GM18861 (cell line): ENCODE measurements around the gene RHOT1.
"Not testable (repeated sequence)": the region's sequence is repeated elsewhere in the genome, so short reads cannot be mapped to it uniquely, and the experiment has no call there.

ENCODE experiments used
- ATAC-seq: cut with Tn5 transposase; IDR thresholded peaks from one replicate; pipeline ENCODE4 v1.9.1; 2021; ENCODE audit not compliant: unreplicated experiment

Gene RHOT1

GRCh38 chr17:32222621-32223020 is 80.3 kb downstream of the RHOT1 start:
- no peak for ATAC-seq

- no peak for ATAC-seq
Measured at GRCh38 chr17:32223703-32224102, 81.4 kb downstream of the RHOT1 start.

- ATAC-seq = no peak
Measured at GRCh38 chr17:32226886-32227285, 84.6 kb downstream of the RHOT1 start.

GRCh38 chr17:32227910-32228309 is 85.6 kb downstream of the RHOT1 start:
- ATAC-seq = no peak

- ATAC-seq = no peak
Measured at GRCh38 chr17:32235588-32235987, 93.3 kb downstream of the RHOT1 start.

GRCh38 chr17:32239456-32239855 is 97.2 kb downstream of the RHOT1 start:
- ATAC-seq = no peak

- no peak for ATAC-seq
Measured at GRCh38 chr17:32240750-32241149, 98.4 kb downstream of the RHOT1 start.

GRCh38 chr17:32241640-32242039 is 99.3 kb downstream of the RHOT1 start:
- no peak for ATAC-seq

- no peak for ATAC-seq
Measured at GRCh38 chr17:32249475-32249874, 107.2 kb downstream of the RHOT1 start.

- no peak for ATAC-seq
Measured at GRCh38 chr17:32253117-32253611, 110.9 kb downstream of the RHOT1 start.

GRCh38 chr17:32256012-32256700 is 113.9 kb downstream of the RHOT1 start:
- no peak for ATAC-seq

GRCh38 chr17:32256701-32257019 is 114.4 kb downstream of the RHOT1 start:
- ATAC-seq = no peak

GRCh38 chr17:32258383-32259140 is 116.3 kb downstream of the RHOT1 start:
- ATAC-seq = no peak

GRCh38 chr17:32259586-32259985 is 117.3 kb downstream of the RHOT1 start:
- no peak for ATAC-seq

GRCh38 chr17:32261417-32261736 is 119.1 kb downstream of the RHOT1 start:
- ATAC-seq = no peak

- ATAC-seq = no peak
Measured at GRCh38 chr17:32261936-32262510, 119.7 kb downstream of the RHOT1 start.

GRCh38 chr17:32263515-32263914 is 121.2 kb downstream of the RHOT1 start:
- not testable (repeated sequence) for ATAC-seq

- ATAC-seq = no peak
Measured at GRCh38 chr17:32264140-32264799, 122.0 kb downstream of the RHOT1 start.

GRCh38 chr17:32264823-32265191 is 122.5 kb downstream of the RHOT1 start:
- ATAC-seq = no peak

- no peak for ATAC-seq
Measured at GRCh38 chr17:32265192-32265923, 123.1 kb downstream of the RHOT1 start, which contains the start of gene RHBDL3. TSS of gene RHBDL3 (plus strand) at chr17:32265832. CDS start at chr17:32266190, 358 bp downstream.

- ATAC-seq = no peak
Measured at GRCh38 chr17:32266051-32266388, 123.7 kb downstream of the RHOT1 start.
